ENCODE results near the gene EIF4A2.

GRCh38 chr3:186743666-186744065 lies 39.7 kb upstream of the EIF4A2 start:
- TF ChIP-seq SP1 (CRISPR knock-in tag; conservative IDR thresholded peaks at IDR 0.05): no peak
- TF ChIP-seq ZNF416 (CRISPR knock-in tag; IDR thresholded peaks at IDR 0.05): no peak
- TF ChIP-seq JAZF1 (CRISPR knock-in tag; IDR thresholded peaks at IDR 0.05): no peak
- no peak for TF ChIP-seq CBFB (CRISPR knock-in tag; IDR thresholded peaks at IDR 0.05; ENCODE audit: low read depth)
- no peak for TF ChIP-seq CTCF (IDR thresholded peaks at IDR 0.05)
